Measurements from ENCODE around the gene CEP112.

The CEP112 gene

DNA sequence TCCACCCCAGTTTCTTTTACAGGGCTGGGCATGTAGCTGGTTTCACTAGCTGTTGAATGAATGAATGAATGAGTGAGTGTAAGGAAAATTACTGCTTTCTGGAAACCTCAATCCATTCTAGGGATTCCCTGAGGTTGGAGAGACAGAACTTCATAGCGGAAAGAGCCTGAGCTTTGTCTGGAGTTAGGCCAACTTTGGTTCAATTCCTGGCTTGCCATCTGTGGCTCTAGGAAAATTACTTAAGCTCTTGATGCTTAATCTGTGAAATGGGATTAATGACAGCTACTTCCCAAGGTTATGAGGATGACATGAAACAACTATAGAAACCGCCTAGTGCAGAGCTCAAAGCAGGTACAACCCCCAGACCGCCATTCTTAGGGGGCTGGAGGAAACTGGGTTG, 554.1 kb downstream of the CEP112 start:
- no peak for DNase-seq (ENCODE audit: low read depth)

DNA sequence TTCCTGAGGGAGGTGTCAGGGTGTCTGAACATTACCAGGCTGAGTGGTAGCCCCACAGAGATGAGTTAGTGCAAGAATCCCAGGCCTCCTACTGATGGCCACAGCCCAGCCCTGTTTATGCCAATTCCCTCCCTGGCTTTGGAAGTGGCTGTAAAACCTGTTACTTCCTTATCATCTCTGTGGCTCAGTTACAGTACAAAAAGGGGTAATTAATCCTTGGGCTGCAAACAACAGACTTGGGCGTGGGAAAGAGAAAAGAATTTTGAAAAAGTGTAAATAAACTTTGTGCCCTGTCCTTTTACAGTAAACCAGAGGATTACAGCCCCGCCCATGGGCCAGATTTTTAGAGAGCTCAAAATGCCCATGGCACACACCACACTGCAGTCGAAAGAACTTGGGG, 557.4 kb downstream of the CEP112 start:
- DNase-seq (ENCODE audit: low read depth), result no peak

DNA sequence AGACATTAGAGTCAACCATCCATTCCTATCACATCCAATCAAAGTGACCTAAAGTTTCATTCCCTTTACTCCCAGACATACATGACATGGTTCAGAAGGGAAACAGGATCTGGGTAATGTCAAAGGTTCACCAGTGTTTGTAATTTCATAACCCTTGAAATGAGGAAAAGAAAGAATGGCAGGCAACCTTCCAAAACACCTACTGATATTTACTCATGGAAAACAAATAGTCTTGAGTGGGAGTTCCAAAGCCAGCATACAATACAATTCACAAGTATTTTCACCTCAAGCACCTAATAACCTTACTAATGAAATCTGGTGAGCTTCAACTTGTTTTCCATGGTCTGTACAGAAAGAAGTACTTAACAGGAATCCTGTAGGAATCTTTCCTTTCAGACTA, 557.9 kb downstream of the CEP112 start:
- no peak for DNase-seq (ENCODE audit: low read depth)

DNA sequence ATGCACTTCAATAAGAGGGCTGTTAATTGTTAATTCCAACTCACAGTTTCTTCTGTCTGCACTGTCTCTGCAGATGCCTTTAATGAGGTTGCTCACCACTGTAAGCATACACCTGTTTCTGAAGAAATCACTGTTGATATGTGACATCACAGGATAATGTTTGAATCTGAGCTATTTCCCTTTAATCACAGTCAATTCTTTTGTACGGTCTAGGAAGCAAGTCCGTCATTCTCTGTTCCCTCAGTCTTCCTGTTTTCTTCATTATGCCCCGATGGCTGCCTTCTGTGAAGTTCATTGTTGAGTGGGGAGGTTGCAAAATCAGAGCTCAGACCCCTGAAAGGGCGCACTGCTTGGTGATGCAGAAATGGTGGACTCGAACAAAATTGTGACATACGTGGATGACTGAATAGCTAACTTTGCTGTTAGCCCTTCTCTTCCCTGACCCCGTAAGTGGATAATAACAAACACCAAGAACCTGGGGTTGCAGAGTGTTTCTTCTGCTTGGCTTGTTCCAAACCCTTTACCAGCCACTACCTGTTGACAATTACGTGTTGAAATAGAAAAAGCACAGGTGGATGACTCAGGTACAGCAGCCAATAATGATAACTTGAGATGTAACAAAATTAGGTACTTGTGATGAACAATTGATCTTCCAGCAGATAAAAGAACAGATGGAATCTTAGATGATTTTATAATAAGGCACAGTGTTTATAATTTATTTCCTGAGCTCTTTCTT, 558.6 kb downstream of the CEP112 start:
- DNase-seq (ENCODE audit: low read depth), result no peak

DNA sequence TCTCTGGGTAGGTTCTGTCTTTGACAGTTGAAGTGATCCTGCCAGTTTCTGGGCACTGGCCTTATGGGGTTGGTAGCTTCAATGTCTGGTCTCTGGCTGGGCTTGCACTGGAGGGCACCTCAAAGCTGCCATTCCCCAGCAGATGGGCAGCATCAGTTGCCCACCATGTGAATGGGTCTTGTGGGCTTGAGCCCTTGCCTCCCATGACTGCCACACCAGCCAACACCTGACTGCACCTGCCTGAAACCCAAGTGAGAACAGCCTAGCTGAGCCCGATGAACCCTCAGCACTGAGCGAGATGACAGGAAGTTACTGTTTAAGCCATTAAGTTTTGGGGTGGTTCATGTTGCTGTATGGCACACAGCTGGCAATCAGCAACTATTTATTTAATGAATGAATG, 561.4 kb downstream of the CEP112 start:
- DNase-seq (ENCODE audit: low read depth), result no peak

DNA sequence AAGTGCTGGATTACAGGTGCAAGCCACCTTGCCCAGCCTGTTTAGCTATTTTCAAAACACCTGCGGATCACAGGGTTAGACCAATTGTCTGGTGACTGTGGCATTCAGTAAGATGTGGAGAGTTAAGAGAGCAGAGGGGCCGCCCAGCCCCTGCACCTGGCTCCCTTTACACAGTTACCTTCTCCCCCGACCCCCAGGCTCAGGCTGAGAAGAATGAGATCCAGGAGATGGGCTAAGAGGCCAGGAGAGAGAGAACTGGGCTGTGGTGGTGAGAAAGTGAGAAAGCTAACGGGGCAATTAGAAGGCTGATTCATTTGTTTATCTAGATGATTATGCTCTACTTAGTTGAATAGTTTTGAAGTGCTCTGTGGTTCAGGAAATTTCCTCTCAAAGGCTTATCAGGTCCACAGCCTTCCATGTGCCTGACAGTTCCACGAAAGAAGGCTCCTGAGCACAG, 562.7 kb downstream of the CEP112 start:
- no peak for DNase-seq (ENCODE audit: low read depth)

DNA sequence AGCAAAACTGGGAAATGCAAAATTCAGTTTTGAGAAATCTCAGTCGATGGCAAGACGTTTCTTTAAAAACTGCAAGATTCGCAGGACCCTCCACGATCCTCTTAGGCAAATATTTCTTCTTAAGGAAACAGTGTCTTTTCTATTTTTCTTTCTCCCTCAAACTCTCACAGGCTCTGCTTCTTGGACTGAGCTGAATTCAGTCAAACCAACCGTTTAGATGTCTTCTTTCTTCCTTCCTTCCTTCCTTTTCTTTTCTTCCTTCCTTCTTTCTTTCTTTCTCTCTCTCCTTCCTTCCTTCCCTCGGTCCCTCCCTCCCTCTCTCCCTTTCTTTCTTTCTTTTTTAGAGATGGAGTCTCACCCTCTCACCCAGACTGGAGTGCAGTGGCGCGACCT, 563.3 kb downstream of the CEP112 start:
- no peak for DNase-seq (ENCODE audit: low read depth)

DNA sequence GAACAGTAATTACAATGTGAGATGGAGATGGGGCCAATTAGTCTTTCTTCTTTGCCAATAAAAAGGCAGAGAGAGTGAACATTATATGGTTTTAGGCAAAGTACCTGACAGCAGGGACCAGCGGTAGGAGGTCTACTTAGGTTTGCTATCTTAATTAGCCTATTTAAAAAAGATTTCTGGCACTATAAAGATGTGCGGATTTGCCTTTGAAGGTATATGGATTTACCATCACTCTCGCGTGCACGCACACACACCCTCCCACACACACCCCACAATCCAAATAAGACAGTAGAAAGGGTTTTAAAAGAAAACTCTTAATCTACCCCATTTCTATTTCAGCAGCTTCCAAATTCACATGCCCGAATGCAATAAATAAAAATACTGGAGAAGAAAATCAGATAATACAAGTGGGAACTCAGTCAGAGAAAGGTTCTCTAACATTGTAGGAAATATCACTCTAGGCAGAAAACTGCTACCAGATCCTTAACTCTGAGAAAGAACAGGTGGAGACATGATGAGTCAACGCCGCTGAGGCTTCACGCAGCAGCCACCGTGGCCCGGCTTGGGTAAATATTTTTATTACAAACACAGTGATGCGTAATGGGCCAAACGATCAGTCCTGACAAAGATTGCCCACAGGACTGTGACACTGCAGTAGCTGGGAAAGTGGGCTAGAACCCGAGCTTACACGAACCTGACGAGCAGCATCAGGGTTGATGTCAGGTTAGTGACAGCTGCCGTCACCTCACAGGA, 563.9 kb downstream of the CEP112 start:
- no peak for DNase-seq (ENCODE audit: low read depth)

DNA sequence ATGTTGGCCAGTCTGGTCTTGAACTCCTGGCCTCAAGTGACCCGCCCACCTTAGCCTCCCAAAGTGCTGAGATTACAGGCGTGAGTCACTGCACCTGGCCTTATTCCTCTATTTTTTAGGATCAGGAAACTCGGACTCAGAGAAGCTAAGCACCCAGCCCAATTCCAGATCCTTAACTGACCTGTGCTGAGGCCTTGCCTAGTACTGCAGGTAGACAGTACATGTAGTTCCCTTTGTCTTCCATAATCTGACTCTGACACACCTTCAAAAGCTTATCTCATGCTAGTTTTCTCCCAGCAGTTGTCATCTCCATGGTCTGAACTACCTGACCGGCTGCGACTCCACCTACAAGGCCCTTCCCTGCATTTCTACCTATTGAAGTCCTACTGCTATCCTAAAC, 564.8 kb downstream of the CEP112 start:
- no peak for DNase-seq (ENCODE audit: low read depth)

DNA sequence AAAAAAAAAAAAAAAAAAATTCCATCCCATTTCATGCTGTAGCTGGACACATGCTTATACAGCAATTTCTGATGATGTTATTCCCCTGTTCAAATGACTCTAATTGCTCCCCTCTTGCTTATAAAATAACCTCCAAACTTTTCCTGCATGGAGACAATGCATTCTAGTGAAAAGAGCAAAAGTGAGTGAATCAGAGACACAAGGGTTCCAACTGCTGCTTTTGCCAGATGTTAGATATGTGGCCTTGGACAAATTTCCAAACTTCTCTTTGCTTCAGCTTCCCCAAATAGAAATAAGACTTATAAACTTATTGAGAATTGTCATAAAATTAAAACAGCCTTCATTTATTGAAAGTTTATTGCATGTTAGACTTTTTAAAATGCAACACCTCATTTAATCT, 565.5 kb downstream of the CEP112 start:
- DNase-seq (ENCODE audit: low read depth), result no peak

DNA sequence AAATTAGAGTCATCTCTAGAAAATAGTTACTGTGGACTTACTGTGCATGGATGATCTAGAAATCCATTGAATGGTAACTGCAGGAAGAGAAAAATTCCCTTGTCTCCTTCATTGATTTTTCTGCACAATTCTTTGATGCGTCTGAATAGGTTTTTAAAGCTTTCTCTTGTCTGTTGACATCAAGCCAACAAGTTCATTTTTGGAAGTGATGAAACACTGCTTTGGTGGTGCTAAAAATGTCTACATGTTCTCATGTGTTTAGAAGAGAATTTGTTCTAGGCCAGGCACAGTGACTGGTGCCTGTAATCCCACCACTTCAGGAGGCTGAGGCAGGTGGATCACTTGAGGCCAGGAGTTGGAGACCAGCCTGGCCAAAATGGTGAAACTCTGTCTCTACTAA, 573.4 kb downstream of the CEP112 start:
- DNase-seq (ENCODE audit: low read depth), result no peak

DNA sequence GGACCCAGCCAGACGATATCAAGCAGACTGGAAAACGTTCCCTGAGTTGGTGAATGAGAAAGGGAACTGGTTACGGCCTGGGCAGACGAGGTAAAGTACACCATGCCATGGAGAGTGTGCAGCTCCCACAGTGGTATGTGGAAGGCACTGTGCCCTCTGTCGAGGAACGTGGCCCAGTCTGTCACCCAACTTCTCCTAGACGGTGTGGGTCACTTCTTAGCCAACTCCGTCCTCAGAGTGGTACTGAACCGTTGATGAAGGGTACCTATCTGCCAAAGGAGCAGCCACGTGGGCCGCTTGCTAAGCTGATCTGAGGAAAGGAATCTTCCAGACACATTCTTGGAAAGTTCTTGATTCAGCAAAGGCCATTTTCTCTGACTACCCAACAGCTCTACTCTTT, 574.4 kb downstream of the CEP112 start:
- DNase-seq (ENCODE audit: low read depth), result no peak

DNA sequence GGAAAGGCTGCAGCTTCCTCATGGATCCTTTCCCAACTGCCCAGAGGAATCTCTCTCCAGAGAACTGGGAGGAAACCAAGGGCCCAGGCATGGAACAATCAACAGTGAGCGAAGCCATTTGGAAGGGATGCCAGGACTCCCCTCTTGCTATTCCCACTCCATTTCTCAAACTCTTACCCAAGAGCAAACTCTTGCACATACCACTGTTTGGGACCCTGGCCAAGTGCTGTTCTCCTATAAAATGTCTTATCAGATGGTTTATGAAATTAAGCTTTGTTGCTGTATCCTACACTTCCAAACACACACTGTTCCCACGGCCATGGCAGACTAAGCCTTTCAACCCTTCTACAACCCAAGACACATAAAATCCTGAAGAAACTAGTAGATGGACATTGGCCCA, 582.2 kb downstream of the CEP112 start:
- DNase-seq (ENCODE audit: low read depth), result no peak

DNA sequence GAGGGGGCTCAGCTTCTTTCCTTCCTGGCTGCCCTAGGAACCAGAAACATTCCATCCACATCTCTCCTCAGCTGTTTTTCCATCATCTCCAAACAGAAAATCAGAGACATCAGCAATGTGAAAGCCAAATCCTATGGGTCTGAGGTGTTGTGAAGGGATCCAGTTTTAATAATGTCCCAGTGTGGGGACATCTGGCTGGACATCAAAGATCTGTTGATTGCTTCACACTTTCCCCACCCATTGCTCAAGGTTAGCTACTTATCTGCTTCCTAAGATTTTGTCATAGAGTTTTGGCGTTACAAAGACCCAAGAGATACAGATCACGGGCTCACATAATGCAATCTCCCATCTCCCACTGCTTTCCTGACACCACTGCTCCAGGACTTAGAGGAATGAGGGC, 582.6 kb downstream of the CEP112 start:
- no peak for DNase-seq (ENCODE audit: low read depth)

DNA sequence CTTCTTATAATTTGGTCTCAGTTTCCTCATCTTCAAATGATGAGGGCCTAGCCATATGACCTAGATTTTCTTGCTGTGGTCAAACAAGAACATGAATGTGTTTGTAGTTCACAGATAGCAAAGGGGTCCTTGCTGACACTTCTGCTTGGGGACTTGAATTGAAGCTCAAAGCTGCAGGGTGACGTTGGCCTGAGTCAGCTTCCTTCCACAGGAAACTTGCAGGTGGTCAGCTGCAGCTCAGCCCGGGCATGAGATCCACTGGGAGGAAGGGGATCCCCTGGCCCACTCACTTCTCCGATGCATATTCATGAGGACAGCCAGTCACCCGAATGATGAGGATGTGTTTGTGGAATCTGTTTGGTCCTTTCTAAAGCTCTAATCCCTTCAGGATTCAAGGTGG, 587.9 kb downstream of the CEP112 start:
- DNase-seq (ENCODE audit: low read depth), result no peak

DNA sequence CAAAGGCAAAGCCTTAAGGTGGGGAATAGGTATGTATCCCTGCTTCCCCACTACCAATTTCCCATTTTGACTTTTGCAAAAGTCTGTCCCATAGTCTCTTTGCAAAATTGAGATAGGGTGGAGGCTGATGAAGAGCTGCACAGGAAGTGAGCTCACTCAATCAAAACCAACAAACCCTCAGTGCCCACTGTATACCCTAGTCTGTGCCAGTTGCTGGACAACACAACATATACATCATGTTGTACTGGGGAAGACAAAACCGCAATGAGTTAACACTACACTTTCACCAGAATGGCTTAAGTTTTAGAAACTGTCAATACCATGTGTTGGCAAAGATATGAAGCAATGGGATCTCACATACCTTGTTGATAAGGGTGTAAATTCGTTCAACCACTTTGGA, 590.1 kb downstream of the CEP112 start:
- DNase-seq (ENCODE audit: low read depth), result no peak

DNA sequence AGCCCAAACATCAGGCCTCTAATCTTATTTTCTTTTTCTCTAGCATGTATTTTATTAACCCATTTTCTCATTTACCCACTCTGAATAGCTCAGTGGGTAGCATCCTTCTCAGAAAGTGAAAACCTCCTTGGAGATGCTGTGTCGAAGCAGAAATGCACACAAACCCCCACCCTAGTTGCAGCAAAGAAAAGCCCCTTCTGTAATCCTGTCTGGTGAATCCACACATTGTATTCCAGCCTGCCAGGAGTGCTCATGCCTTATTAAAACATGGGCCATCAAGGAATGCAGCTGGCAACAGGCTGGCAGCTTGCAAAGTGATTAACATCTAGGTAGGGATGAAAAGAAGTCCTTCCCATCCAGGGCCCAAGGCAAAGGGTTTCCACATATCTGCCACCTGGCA, 590.8 kb downstream of the CEP112 start:
- DNase-seq (ENCODE audit: low read depth), result no peak

DNA sequence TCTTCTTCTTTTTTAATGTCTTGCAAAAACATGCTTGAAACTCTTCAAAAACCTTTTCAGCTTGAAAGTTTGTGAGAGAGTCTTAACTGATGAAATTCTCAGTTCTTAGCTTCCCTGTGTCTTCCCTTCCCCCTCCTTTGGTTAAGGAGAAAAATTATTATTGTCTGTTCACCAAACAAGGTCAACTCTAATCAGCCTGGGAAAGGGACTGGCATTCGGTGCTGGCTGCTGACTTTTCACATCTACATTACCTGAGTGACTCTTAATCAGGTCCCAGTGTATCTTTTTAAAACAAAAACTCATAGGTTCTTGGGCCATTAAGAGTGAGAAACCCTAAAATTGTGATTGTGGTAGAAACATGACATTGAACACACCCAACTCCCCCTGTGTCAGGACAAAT, 591.4 kb downstream of the CEP112 start:
- DNase-seq (ENCODE audit: low read depth), result no peak

DNA sequence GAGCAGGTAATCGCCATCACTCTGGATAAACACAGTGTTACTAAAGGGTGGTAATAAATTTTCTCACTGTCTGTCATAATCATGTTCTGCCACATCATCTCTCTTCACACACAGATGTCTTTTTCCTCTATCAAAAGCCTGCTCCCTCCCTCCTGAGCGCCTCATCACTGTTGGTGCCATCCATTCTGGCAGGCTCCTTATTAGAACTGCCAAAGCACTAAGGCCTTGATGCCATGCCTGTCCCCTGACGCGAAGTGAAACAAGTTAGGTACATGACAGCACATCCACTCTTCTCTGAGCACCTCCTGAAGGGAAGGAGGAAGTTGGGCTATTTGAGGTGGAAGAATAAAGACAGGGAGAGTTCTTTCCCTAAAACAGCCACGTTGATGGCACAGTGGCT, 592.3 kb downstream of the CEP112 start:
- DNase-seq (ENCODE audit: low read depth), result no peak

DNA sequence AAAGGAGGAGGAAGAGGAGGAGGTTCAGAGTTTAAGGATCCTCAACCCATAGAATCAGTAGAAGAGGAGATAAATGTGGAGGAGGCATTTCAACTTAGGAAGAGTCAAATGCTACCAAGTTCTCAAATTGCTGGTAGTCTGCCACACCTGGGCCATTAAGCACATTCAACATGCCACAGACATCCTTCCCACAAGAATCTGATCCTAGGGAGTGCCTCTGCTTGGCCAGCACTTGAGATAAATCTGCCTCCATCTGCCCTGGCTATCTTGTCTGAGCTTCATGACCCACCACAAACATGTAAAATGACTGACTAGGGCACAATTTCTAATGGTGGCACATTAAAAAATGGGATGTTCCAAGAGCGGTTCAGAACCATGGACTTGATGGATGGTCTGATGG, 593.2 kb downstream of the CEP112 start:
- DNase-seq (ENCODE audit: low read depth), result no peak

DNA sequence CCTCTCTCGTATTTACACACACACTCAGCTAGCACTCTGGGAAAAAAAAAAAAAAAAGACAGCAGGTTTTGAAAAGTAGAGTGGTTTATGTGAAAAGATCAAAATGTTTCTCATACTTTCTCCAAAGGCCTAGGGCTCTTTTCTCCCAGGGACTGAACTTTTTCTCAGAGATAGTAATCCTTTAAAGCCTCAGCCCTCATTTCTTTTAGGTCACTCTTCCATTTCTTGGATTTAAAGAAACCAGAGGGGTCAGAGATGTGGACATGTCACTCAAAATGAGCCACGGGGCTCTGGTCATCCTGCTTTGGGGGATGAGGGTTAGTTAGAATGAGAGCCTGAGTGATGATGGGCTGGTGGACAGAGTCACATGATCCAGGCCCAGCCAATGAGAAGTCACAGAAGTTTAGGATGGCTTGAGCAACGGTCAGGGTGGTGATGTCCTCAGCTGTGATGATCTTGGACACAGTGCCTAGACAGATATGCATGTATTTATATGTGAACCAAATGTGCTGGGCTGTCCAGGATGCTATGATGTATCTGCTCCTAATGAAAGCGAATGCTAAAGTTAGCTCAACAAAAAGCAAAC, 596.8 kb downstream of the CEP112 start:
- DNase-seq (ENCODE audit: low read depth), result no peak

DNA sequence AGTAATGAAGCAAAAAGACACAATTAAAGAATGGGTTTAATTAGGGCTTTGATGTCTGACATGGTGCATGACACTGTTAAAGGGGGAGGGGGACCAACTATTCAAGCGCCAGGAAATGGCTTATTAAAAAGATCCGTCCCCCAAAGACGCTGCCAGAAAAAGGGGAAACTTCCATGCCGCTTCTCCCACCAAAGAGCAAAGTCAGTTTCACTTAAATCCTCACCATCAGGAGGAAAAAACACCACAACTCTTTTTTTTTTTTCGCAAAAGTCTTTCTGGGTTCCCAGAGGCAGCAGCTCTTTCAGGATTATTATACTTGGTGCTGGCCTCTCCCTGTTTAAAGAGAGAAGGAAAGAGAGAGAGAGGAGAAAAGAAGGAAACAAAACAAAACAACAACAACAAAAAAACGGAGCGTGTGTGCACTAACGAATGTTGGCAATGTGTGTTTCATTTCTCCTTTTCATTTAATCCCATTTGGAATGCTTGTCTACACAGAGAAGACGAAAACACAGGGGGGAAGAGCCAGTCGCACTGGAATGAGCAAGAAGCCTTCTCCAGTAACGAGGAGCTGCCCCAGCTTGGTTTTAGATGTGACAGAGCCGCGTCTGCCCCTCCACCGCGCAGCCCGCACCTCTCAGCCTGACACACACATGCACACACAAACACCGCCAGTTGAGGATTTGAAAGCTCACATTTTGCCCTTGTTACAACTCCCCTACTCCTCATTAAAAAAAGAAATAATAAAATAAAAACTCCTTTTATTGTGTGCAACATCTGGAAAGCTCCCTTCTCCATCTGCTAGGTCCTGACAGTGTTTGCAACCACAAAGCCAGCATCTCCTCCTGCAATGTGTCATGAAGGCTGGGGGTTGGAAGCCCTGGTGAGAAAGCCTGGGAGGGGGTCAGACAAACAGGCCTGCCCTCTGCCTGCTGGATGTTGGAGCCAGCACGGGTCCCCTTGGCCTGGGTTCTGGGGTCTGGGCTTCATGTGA, 597.8 kb downstream of the CEP112 start:
- DNase-seq (ENCODE audit: low read depth), result no peak
